Natural killer cell (primary cell): ENCODE data around the gene OPN3. TPM values are rescaled to one million over a fixed set of nuclear protein-coding genes. Genes with fewer than 3 reads are reported as not detected.

Source experiments
- ATAC-seq, 3 donors: fragments of 150-1000 bp in 2 of 3; fragments of 200-7000 bp in 1 of 3; cut with Tn5 transposase; 1 replicate in 1 of 3; 2 replicates in 2 of 3; pipeline ENCODE4 v1.10.0; 2021; ENCODE audit warnings: mild to moderate bottlenecking in 2 of 3, moderate library complexity in 2 of 3
- DNase-seq, 2 donors: peaks; one replicate each; pipeline versions ENCODE4 v3.0.0 to v3.0.0-alpha.2; 2013 to 2021; ENCODE audit warnings: mixed read lengths in 1 of 2
- H3K27ac ChIP-seq: one replicate; pipeline ENCODE4 v1.5.1; 2013; ENCODE audit warnings: mild to moderate bottlenecking, low read length
- H3K27me3 ChIP-seq: one replicate; pipeline ENCODE4 v1.6.1; 2013; ENCODE audit warnings: low read length; ENCODE audit not compliant: control insufficient read depth, insufficient read depth
- H3K36me3 ChIP-seq: one replicate; pipeline ENCODE4 v1.6.1; 2013; ENCODE audit warnings: low read length; ENCODE audit not compliant: control insufficient read depth, insufficient read depth
- H3K4me1 ChIP-seq: one replicate; pipeline ENCODE4 v1.6.1; 2013; ENCODE audit warnings: low read length; ENCODE audit not compliant: control insufficient read depth, insufficient read depth
- H3K4me3 ChIP-seq: one replicate; pipeline ENCODE4 v1.5.1; 2013; ENCODE audit warnings: low read length
- H3K9me3 ChIP-seq: one replicate; pipeline ENCODE4 v1.6.1; 2013; ENCODE audit warnings: low read length; ENCODE audit not compliant: control insufficient read depth, insufficient read depth
- H3K27ac Mint-ChIP-seq, 2 donors: one replicate each; pipeline ENCODE4 v1.8.0; 2022; ENCODE audit warnings: mild to moderate bottlenecking in 2 of 2, mixed read lengths in 2 of 2, moderate library complexity in 1 of 2
- H3K27me3 Mint-ChIP-seq, 2 donors: one replicate each; pipeline ENCODE4 v1.8.0; 2022; ENCODE audit warnings: low read depth in 2 of 2, mixed read lengths in 2 of 2
- H3K36me3 Mint-ChIP-seq: one replicate; pipeline ENCODE4 v1.8.0; 2022; ENCODE audit warnings: mixed read lengths
- H3K4me1 Mint-ChIP-seq, 2 donors: one replicate each; pipeline ENCODE4 v1.8.0; 2022; ENCODE audit warnings: mixed read lengths in 2 of 2
- H3K4me3 Mint-ChIP-seq: one replicate; pipeline ENCODE4 v1.8.0; 2022; ENCODE audit warnings: mild to moderate bottlenecking, moderate library complexity, mixed read lengths
- H3K9me3 Mint-ChIP-seq, 2 donors: one replicate each; pipeline ENCODE4 v1.8.0; 2022; ENCODE audit warnings: mixed read lengths in 2 of 2
- CTCF ChIP-seq: fragments of 200-600 bp; IDR thresholded peaks from one replicate; pipeline ENCODE4 v1.8.0; 2022; ENCODE audit warnings: antibody characterized with exemption
- WGBS: methylation state at CpG from one replicate; pipeline ENCODE4 v1.1.7; 2013; ENCODE audit warnings: missing lambda C conversion rate; ENCODE audit not compliant: insufficient coverage; 5-methylcytosine and 5-hydroxymethylcytosine counted together
- intact Hi-C: fragments of 100-400 bp; cut with micrococcal nuclease; formaldehyde crosslinking; loops from one replicate; pipeline ENCODE4 v1.14.2; 2022
- total RNA-seq, 4 donors: library from RNA; stranded (reverse); fragments of 120-200 nt in 1 of 4; gene quantifications; one replicate each; pipeline versions ENCODE4 v1.2.3 to v1.2.4, GENCODE V29; 2013 to 2022

OPN3 gene
- total RNA-seq, 3 donors from 2014 or later (not counting 1 experiment from before 2014, with no cell fraction given), result 3.9 to 5.1 (median 4.1) TPM

- H3K9me3 ChIP-seq, result no peaks in the 10 kb centered on the region
- H3K27ac Mint-ChIP-seq, result peak overlapping the region; percentile 44 to 61
- no peaks in the 10 kb centered on the region for H3K27me3 ChIP-seq
- DNase-seq (peak in 1 of 2 donors; percentile 20), ATAC-seq (no peak)
- no peaks in the 10 kb centered on the region for H3K36me3 Mint-ChIP-seq
- intact Hi-C loops, result loop anchor here (1.0 to 5.0 kb wide), 2 partner anchors 206 to 1611 kb away; no protein-coding TSS in a partner anchor
- no peaks in the 10 kb centered on the region for H3K9me3 Mint-ChIP-seq
- H3K4me1 Mint-ChIP-seq, result peaks cover 22 to 31% of the 10 kb centered on the region in 2 donors
- peaks cover 5% of the 10 kb centered on the region for H3K4me1 ChIP-seq
- peak overlapping the region; percentile 82 for H3K4me3 Mint-ChIP-seq
- peak overlapping the region; percentile 42 for H3K4me3 ChIP-seq
- H3K27ac ChIP-seq, result peak overlapping the region; percentile 39
- H3K27me3 Mint-ChIP-seq, result no peaks in the 10 kb centered on the region
- H3K36me3 ChIP-seq, result no peaks in the 10 kb centered on the region
- no peak for TF ChIP-seq CTCF
- 84% methylated on average over 9 of the region's 9 CpGs for WGBS
These were observed 876 bp upstream of the OPN3 start for GRCh38 chr1:241640867-241641622.

DNA sequence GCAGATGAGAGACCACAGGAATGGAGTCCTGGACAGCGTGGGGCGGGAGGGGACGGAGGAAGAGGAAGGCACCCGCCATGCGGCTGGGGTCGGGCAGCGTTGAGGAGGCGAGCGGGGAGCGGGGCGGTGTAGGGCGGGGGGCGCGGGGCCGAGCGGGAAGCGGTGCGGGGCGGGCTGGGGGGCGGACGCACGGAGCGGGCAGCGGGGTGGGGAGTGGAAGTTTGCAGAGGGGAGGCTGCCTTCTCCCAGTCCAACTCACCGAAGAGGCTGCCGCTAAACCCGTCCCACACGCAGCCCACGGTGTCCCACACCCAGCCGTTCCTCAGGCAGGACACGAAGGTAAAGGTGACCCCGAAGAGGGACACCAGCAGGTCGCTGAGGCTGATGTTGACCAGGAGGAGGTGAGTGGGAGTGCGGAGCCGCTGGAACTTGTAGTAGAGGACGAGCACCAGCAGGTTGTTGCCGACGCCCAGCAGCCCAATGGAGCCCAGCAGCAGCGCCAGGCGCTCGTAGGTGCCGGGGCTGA lies 483 bp downstream of the OPN3 start:
- peak overlapping the region in 1 of 2 donors; percentile 44 for H3K27ac Mint-ChIP-seq
- intact Hi-C loops, result loop anchor here (1.0 to 5.0 kb wide), 3 partner anchors 117 to 1613 kb away; no protein-coding TSS in a partner anchor
- Histone ChIP-seq H3K27ac (peak overlapping the region; percentile 79), H3K4me3 (peak overlapping the region; percentile 97), H3K4me1 (peaks cover 5% of the 10 kb centered on the region), H3K9me3 (no peaks in the 10 kb centered on the region), H3K36me3 (no peaks in the 10 kb centered on the region), H3K27me3 (no peaks in the 10 kb centered on the region)
- ATAC-seq (peak; percentile 6 to 22 (median 12)), DNase-seq (no peak)
- no peaks in the 10 kb centered on the region for H3K9me3 Mint-ChIP-seq
- under 1% methylated on average over 25 of the region's 42 CpGs for WGBS
- peaks cover 22 to 31% of the 10 kb centered on the region in 2 donors for H3K4me1 Mint-ChIP-seq
- H3K4me3 Mint-ChIP-seq, result peak overlapping the region; percentile 73
- no peaks in the 10 kb centered on the region for H3K27me3 Mint-ChIP-seq
- H3K36me3 Mint-ChIP-seq, result no peaks in the 10 kb centered on the region
- no peak for TF ChIP-seq CTCF

- H3K4me3 ChIP-seq, result peak overlapping the region; percentile 97
- H3K4me1 ChIP-seq, result peaks cover 5% of the 10 kb centered on the region
- no peaks in the 10 kb centered on the region for H3K27me3 ChIP-seq
- no peak overlapping the region for H3K27ac ChIP-seq
- Mint-ChIP-seq H3K27ac (peak overlapping the region; percentile 40 to 44), H3K9me3 (no peaks in the 10 kb centered on the region), H3K4me3 (peak overlapping the region; percentile 73), H3K4me1 (peaks cover 22 to 31% of the 10 kb centered on the region in 2 donors), H3K36me3 (no peaks in the 10 kb centered on the region), H3K27me3 (no peaks in the 10 kb centered on the region)
- H3K36me3 ChIP-seq, result no peaks in the 10 kb centered on the region
- intact Hi-C loops, result loop anchor here (5.0 kb wide), 1 partner anchor 117 kb away; no protein-coding TSS in a partner anchor
- no peaks in the 10 kb centered on the region for H3K9me3 ChIP-seq
- no peak for TF ChIP-seq CTCF
- DNase-seq, result peak in 1 of 2 donors; percentile 39
- ATAC-seq, result no peak
- 16% methylated on average over 10 of the region's 11 CpGs for WGBS
These were observed 1.1 kb downstream of the OPN3 start for GRCh38 chr1:241638909-241639622.
